Suppressor macrophage treated with lipopolysaccharide for 4 hours (primary cell): Measurements from ENCODE around the gene HOXB2.

Experiments used
- DNase-seq: peaks from one replicate; pipeline ENCODE4 v3.0.0-alpha.2; 2020

HOXB2 gene

GRCh38 chr17:48565022-48565554, 20.2 kb upstream of the HOXB2 start:
- DNase-seq: no peak

- DNase-seq: no peak
Measured at GRCh38 chr17:48564188-48565021, 19.5 kb upstream of the HOXB2 start.

- no peak for DNase-seq
Measured at GRCh38 chr17:48563867-48564187, 18.9 kb upstream of the HOXB2 start.

GRCh38 chr17:48563385-48563838, 18.5 kb upstream of the HOXB2 start:
- no peak for DNase-seq

- DNase-seq: no peak
Measured at GRCh38 chr17:48562934-48563333, 18.0 kb upstream of the HOXB2 start.

GRCh38 chr17:48561884-48562810, 17.2 kb upstream of the HOXB2 start:
- DNase-seq: no peak

- no peak for DNase-seq
Measured at GRCh38 chr17:48559840-48560817, 15.2 kb upstream of the HOXB2 start.

- no peak for DNase-seq
Measured at GRCh38 chr17:48559122-48559839, 14.4 kb upstream of the HOXB2 start.

- DNase-seq: no peak
Measured at GRCh38 chr17:48558831-48559121, 13.9 kb upstream of the HOXB2 start.

GRCh38 chr17:48558057-48558830, 13.3 kb upstream of the HOXB2 start:
- DNase-seq: no peak

- DNase-seq: no peak
Measured at GRCh38 chr17:48556576-48557401, 11.9 kb upstream of the HOXB2 start.

- no peak for DNase-seq
Measured at GRCh38 chr17:48556229-48556575, 11.3 kb upstream of the HOXB2 start.

- DNase-seq: no peak
Measured at GRCh38 chr17:48555258-48556228, 10.6 kb upstream of the HOXB2 start.

GRCh38 chr17:48554412-48555257, 9.7 kb upstream of the HOXB2 start:
- DNase-seq: no peak

GRCh38 chr17:48553826-48554225, 8.9 kb upstream of the HOXB2 start:
- DNase-seq: no peak

GRCh38 chr17:48553190-48553547, 8.3 kb upstream of the HOXB2 start:
- DNase-seq: no peak

- no peak for DNase-seq
Measured at GRCh38 chr17:48552466-48553189, 7.7 kb upstream of the HOXB2 start.
